ENCODE data around the gene SMIM41.

The SMIM41 gene

DNA sequence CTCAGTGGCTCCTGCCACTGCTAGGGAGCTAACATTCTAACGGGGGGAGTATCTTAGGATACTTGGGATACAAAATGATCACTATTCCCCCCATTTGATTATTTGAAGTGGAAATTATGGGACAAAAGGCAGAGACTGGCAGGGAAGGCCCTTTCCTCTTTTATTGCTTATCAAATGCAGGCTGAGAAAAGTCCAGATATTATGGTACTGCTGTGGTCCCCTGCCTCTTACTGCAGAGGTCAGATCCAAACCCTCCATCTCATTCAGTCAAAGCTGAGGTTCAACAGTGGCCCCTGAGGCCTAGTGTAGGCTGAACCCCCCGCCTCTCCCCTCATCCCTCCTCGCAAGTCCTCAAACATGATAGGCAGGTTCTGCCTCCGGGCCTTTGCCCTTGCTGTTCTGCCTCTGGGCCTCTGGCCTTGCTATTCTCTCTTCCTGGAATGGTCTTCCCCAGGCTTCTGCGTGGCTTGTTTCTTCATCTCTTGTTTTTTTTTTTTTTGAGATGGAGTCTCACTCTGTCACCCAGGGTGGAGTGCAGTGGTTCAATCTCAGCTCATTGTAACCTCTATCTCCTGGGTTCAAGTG, 78.2 kb downstream of the SMIM41 start:
- H3K27me3 ChIP-seq (replicated peaks; ENCODE audit: insufficient read depth, low read length) = no peaks in the 10 kb centered on the region; the same call in none of the 2 replicates
- no peaks in the 10 kb centered on the region for H3K79me2 ChIP-seq (ENCODE audit: low read length)
- H3K9ac ChIP-seq (ENCODE audit: low read length) = no peak overlapping the region
- H4K20me1 ChIP-seq (ENCODE audit: insufficient read depth, low read length) = no peaks in the 10 kb centered on the region
- H3F3A ChIP-seq (ENCODE audit: insufficient read depth, low read length) = no peaks in the 10 kb centered on the region
- no peak overlapping the region for H3K27ac ChIP-seq (ENCODE audit: low read length)
- H3K4me3 ChIP-seq (ENCODE audit: low read length) = no peak overlapping the region
- H3K9me3 ChIP-seq (replicated peaks; ENCODE audit: insufficient read depth, low read length) = no peaks in the 10 kb centered on the region
- no peaks in the 10 kb centered on the region for H3K4me1 ChIP-seq (ENCODE audit: low read length)
- no peak for DNase-seq
- no peak overlapping the region for H2AFZ ChIP-seq (ENCODE audit: low read length)
- TF ChIP-seq EZH2 (optimal IDR thresholded peaks at IDR 0.05; ENCODE audit: low read depth, low read length) (no peak), EZH2phosphoT487 (IDR thresholded peaks at IDR 0.05; ENCODE audit: low read length) (no peak)
- TF ChIP-seq, protein P1, sequence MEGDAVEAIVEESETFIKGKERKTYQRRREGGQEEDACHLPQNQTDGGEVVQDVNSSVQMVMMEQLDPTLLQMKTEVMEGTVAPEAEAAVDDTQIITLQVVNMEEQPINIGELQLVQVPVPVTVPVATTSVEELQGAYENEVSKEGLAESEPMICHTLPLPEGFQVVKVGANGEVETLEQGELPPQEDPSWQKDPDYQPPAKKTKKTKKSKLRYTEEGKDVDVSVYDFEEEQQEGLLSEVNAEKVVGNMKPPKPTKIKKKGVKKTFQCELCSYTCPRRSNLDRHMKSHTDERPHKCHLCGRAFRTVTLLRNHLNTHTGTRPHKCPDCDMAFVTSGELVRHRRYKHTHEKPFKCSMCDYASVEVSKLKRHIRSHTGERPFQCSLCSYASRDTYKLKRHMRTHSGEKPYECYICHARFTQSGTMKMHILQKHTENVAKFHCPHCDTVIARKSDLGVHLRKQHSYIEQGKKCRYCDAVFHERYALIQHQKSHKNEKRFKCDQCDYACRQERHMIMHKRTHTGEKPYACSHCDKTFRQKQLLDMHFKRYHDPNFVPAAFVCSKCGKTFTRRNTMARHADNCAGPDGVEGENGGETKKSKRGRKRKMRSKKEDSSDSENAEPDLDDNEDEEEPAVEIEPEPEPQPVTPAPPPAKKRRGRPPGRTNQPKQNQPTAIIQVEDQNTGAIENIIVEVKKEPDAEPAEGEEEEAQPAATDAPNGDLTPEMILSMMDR (IDR thresholded peaks at IDR 0.05; ENCODE audit: low read length) = no peak
- no peaks in the 10 kb centered on the region for H3K9me2 ChIP-seq (replicated peaks; ENCODE audit: insufficient read depth, low read length)
- no peaks in the 10 kb centered on the region for H3K36me3 ChIP-seq (replicated peaks; ENCODE audit: insufficient read depth, low read length)
- no peak overlapping the region for H3K4me2 ChIP-seq (ENCODE audit: low read depth, low read length)
